Measurements from ENCODE around the gene KCNMB1.

GRCh38 chr5:170411100-170411499, 21.9 kb upstream of the KCNMB1 start:
- peak; percentile 1 for TF ChIP-seq CTCF (IDR thresholded peaks at IDR 0.05; ENCODE audit: insufficient read depth, low read length)
- TF ChIP-seq GABPA (IDR thresholded peaks at IDR 0.05; ENCODE audit: low read depth): no peak
- TF ChIP-seq POLR2AphosphoS5 (IDR thresholded peaks at IDR 0.05; ENCODE audit: low read depth): no peak
